GM19035 (cell line): ENCODE data around the gene CTRL.
"Not testable (repeated sequence)": the region's sequence is repeated elsewhere in the genome, so short reads cannot be mapped to it uniquely, and the experiment has no call there.

Source experiments
- ATAC-seq: cut with Tn5 transposase; IDR thresholded peaks from one replicate; pipeline ENCODE4 v1.9.1; 2021; ENCODE audit not compliant: unreplicated experiment

CTRL gene

GRCh38 chr16:67931712-67932461, at the start of gene CTRL:
Gene CTRL (minus strand): TSS chr16:67931862. CDS start chr16:67931852, 10 bp downstream.
- no peak for ATAC-seq

- ATAC-seq: no peak
Observed at GRCh38 chr16:67979955-67980678, 48.5 kb upstream of the CTRL start, which contains the start of gene DPEP3. Gene DPEP3 (minus strand): TSS chr16:67980499. CDS start chr16:67980380, 119 bp downstream.

- ATAC-seq: no peak
Observed at GRCh38 chr16:67977469-67978227, 46.0 kb upstream of the CTRL start.

- ATAC-seq: no peak
Observed at GRCh38 chr16:67977005-67977404, 45.3 kb upstream of the CTRL start.

- no peak for ATAC-seq
Observed at GRCh38 chr16:67976205-67976604, 44.5 kb upstream of the CTRL start.

- ATAC-seq: no peak
Observed at GRCh38 chr16:67975321-67976105, 43.9 kb upstream of the CTRL start.

- ATAC-seq: not testable (repeated sequence)
Observed at GRCh38 chr16:67972285-67972684, 40.6 kb upstream of the CTRL start.

- ATAC-seq: no peak
Observed at GRCh38 chr16:67971111-67971510, 39.4 kb upstream of the CTRL start.

GRCh38 chr16:67969254-67970039, 37.8 kb upstream of the CTRL start:
- ATAC-seq: peak; percentile 20

- peak; percentile 77 for ATAC-seq
Observed at GRCh38 chr16:67968400-67969253, 37.0 kb upstream of the CTRL start, which contains the start of gene SLC12A4. Gene SLC12A4 (minus strand): TSS chr16:67968637. CDS start chr16:67968553, 84 bp downstream.

- peak; percentile 28 for ATAC-seq
Observed at GRCh38 chr16:67967958-67968399, 36.3 kb upstream of the CTRL start.

- no peak for ATAC-seq
Observed at GRCh38 chr16:67967183-67967957, 35.7 kb upstream of the CTRL start.

GRCh38 chr16:67966549-67967182, 35.0 kb upstream of the CTRL start:
- ATAC-seq: no peak

GRCh38 chr16:67965668-67966548, 34.2 kb upstream of the CTRL start:
- ATAC-seq: no peak

GRCh38 chr16:67964477-67965131, 32.9 kb upstream of the CTRL start:
- no peak for ATAC-seq
